CD4-positive, alpha-beta T cell treated with Interferon alpha-2 for 1 hour (primary cell): Measurements from ENCODE around the gene SLC35E4.

Experiments used
- DNase-seq, 2 donors: peaks; one replicate each; pipeline ENCODE4 v3.0.0-alpha.2; 2020 to 2022

SLC35E4 gene

GRCh38 chr22:30694640-30695350, 59.2 kb downstream of the SLC35E4 start, which contains the start of gene OSBP2:
Gene OSBP2 (plus strand): TSS chr22:30694874. CDS start chr22:30694910, 36 bp downstream.
- DNase-seq: peak; percentile 6 to 37

- no peak for DNase-seq
Measured at GRCh38 chr22:30695351-30695851, 59.8 kb downstream of the SLC35E4 start.

- DNase-seq: no peak
Measured at GRCh38 chr22:30695871-30696655, 60.5 kb downstream of the SLC35E4 start.
